HCT116 (cell line): Measurements from ENCODE around the gene PSMD5.

ENCODE experiments used
- CBX3 ChIP-seq: IDR thresholded peaks from 2 replicates; pipeline ENCODE4 v1.6.1; 2012; ENCODE audit warnings: low read depth
- CEBPB ChIP-seq: IDR thresholded peaks from 2 replicates; pipeline ENCODE4 v1.6.1; 2012; ENCODE audit warnings: low read depth
- ELF1 ChIP-seq: IDR thresholded peaks from 2 replicates; pipeline ENCODE4 v1.6.1; 2012; ENCODE audit warnings: low read depth, borderline replicate concordance
- EZH2 ChIP-seq: fragments of 200-600 bp; sonication (generic); IDR thresholded peaks from 2 replicates; pipeline ENCODE4 v1.6.1; 2017; ENCODE audit warnings: antibody characterized with exemption, mixed run types
- EZH2phosphoT487 ChIP-seq: fragments of 200-600 bp; IDR thresholded peaks from 2 replicates; pipeline ENCODE4 v1.6.1; 2018; ENCODE audit warnings: antibody characterized with exemption, borderline replicate concordance
- POLR2A ChIP-seq: IDR thresholded peaks from 2 replicates; pipeline ENCODE4 v1.7.0; 2011; ENCODE audit warnings: borderline replicate concordance; ENCODE audit not compliant: insufficient read depth, insufficient read length; ENCODE audit errors: extremely low read depth
- RAD21 ChIP-seq: IDR thresholded peaks from 2 replicates; pipeline ENCODE4 v1.6.1; 2012; ENCODE audit warnings: low read depth, mild to moderate bottlenecking
- SIN3A ChIP-seq: IDR thresholded peaks from 2 replicates; pipeline ENCODE4 v1.6.1; 2012; ENCODE audit warnings: low read depth
- TCF7L2 ChIP-seq: IDR thresholded peaks from 2 replicates; pipeline ENCODE4 v1.7.0; 2011; ENCODE audit warnings: borderline replicate concordance, inconsistent platforms; ENCODE audit not compliant: insufficient read depth, insufficient read length; ENCODE audit errors: extremely low read depth
- ZNF274 ChIP-seq: fragments of 200-500 bp; sonication (Bioruptor generic); IDR thresholded peaks from 2 replicates; pipeline ENCODE4 v1.6.1; 2014; ENCODE audit warnings: mild to moderate bottlenecking, low read depth, low read length, inconsistent platforms
- TF ChIP-seq, protein P1 (sequence below), 3 experiments: fragments of 200-600 bp in 1 of 3; sonication (generic) in 1 of 3; IDR thresholded peaks in 2 of 3; conservative IDR thresholded peaks in 1 of 3; 2 replicates each; pipeline ENCODE4 v1.5.1; 2012 to 2017; ENCODE audit warnings: low read depth in 2 of 3, low read length in 2 of 3, antibody characterized with exemption in 1 of 3, borderline replicate concordance in 1 of 3, control low read depth in 1 of 3, mild to moderate bottlenecking in 1 of 3, mixed read lengths in 1 of 3, mixed run types in 1 of 3, moderate library complexity in 1 of 3; ENCODE audit not compliant: insufficient read depth in 1 of 3
- TF ChIP-seq, protein P2 (sequence below): IDR thresholded peaks from 2 replicates; pipeline ENCODE4 v1.6.1; 2012
- TF ChIP-seq, protein P3 (sequence below): IDR thresholded peaks from 2 replicates; pipeline ENCODE4 v1.6.1; 2012; ENCODE audit warnings: low read depth

DNA sequence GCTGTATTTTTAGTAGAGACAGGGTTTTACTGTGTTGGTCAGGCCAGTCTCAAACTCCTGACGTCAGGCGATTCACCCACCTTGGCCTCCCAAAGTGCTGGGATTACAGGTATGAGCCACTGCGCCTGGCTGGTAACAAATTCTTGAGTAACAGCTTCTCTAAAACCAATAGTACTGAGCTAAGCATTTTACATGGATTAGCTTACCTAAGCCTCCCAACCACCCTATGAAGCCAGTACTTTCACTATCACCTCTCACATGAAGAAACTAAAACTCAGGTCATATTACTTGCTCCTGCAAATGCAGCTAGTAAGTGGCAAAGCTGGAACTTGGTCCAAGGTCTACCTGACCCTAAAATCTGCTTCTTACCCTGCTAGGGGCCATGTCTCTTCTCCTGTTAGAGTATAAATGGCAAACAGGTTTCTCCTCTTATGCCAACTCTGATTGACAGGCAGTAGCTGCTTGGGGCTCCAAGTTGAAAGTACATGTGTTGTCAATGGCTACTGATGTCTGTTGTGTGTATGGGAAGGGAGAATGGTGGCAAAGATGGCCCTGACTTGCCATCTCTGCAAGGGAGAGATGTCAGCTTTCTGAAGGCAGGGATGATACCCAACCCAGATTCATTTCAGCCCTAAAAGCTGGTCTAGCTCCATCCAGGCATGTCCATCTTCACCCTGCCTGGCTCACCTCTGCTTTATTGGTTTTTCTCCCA is 30.2 kb upstream of the PSMD5 start:
- TF ChIP-seq, protein P1, sequence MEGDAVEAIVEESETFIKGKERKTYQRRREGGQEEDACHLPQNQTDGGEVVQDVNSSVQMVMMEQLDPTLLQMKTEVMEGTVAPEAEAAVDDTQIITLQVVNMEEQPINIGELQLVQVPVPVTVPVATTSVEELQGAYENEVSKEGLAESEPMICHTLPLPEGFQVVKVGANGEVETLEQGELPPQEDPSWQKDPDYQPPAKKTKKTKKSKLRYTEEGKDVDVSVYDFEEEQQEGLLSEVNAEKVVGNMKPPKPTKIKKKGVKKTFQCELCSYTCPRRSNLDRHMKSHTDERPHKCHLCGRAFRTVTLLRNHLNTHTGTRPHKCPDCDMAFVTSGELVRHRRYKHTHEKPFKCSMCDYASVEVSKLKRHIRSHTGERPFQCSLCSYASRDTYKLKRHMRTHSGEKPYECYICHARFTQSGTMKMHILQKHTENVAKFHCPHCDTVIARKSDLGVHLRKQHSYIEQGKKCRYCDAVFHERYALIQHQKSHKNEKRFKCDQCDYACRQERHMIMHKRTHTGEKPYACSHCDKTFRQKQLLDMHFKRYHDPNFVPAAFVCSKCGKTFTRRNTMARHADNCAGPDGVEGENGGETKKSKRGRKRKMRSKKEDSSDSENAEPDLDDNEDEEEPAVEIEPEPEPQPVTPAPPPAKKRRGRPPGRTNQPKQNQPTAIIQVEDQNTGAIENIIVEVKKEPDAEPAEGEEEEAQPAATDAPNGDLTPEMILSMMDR (IDR thresholded peaks at IDR 0.05 in 2 of 3, conservative IDR thresholded peaks at IDR 0.05 in 1 of 3; ENCODE audit: borderline replicate concordance in 1 of 3, insufficient read depth in 1 of 3, low read depth in 2 of 3, low read length in 2 of 3) = no peak
- no peak for TF ChIP-seq ZNF274
- TF ChIP-seq CEBPB = no peak
- TF ChIP-seq, protein P2, sequence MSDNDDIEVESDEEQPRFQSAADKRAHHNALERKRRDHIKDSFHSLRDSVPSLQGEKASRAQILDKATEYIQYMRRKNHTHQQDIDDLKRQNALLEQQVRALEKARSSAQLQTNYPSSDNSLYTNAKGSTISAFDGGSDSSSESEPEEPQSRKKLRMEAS = no peak
- TF ChIP-seq, protein P3, sequence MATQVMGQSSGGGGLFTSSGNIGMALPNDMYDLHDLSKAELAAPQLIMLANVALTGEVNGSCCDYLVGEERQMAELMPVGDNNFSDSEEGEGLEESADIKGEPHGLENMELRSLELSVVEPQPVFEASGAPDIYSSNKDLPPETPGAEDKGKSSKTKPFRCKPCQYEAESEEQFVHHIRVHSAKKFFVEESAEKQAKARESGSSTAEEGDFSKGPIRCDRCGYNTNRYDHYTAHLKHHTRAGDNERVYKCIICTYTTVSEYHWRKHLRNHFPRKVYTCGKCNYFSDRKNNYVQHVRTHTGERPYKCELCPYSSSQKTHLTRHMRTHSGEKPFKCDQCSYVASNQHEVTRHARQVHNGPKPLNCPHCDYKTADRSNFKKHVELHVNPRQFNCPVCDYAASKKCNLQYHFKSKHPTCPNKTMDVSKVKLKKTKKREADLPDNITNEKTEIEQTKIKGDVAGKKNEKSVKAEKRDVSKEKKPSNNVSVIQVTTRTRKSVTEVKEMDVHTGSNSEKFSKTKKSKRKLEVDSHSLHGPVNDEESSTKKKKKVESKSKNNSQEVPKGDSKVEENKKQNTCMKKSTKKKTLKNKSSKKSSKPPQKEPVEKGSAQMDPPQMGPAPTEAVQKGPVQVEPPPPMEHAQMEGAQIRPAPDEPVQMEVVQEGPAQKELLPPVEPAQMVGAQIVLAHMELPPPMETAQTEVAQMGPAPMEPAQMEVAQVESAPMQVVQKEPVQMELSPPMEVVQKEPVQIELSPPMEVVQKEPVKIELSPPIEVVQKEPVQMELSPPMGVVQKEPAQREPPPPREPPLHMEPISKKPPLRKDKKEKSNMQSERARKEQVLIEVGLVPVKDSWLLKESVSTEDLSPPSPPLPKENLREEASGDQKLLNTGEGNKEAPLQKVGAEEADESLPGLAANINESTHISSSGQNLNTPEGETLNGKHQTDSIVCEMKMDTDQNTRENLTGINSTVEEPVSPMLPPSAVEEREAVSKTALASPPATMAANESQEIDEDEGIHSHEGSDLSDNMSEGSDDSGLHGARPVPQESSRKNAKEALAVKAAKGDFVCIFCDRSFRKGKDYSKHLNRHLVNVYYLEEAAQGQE = no peak
- TF ChIP-seq EZH2 = no peak
- no peak for TF ChIP-seq POLR2A
- TF ChIP-seq RAD21 = no peak
- no peak for TF ChIP-seq TCF7L2
- no peak for TF ChIP-seq SIN3A
- TF ChIP-seq EZH2phosphoT487 = no peak
- TF ChIP-seq CBX3 = no peak
- TF ChIP-seq ELF1 = no peak
